SKM-1 (cell line): ENCODE results near the gene FOXI1.
"Not testable (repeated sequence)": the region's sequence is repeated elsewhere in the genome, so short reads cannot be mapped to it uniquely, and the experiment has no call there.

Experiments
- DNase-seq: peaks from one replicate; lab custom pipeline; 2025; ENCODE audit not compliant: unreplicated experiment; lab: John Stamatoyannopoulos, UW

FOXI1 gene

GRCh38 chr5:170126061-170126460 is 20.4 kb downstream of the FOXI1 start:
- DNase-seq = no peak

- DNase-seq = no peak
Observed at GRCh38 chr5:170126626-170127025, 20.9 kb downstream of the FOXI1 start.

GRCh38 chr5:170131235-170131634 is 25.5 kb downstream of the FOXI1 start:
- DNase-seq = no peak

- DNase-seq = no peak
Observed at GRCh38 chr5:170132269-170132975, 26.7 kb downstream of the FOXI1 start.

- no peak for DNase-seq
Observed at GRCh38 chr5:170132976-170133448, 27.3 kb downstream of the FOXI1 start.

- no peak for DNase-seq
Observed at GRCh38 chr5:170135796-170136490, 30.2 kb downstream of the FOXI1 start.

- no peak for DNase-seq
Observed at GRCh38 chr5:170136506-170136905, 30.8 kb downstream of the FOXI1 start.

- no peak for DNase-seq
Observed at GRCh38 chr5:170137694-170138214, 32.1 kb downstream of the FOXI1 start.

- DNase-seq = no peak
Observed at GRCh38 chr5:170138273-170138672, 32.6 kb downstream of the FOXI1 start.

GRCh38 chr5:170139786-170140335 is 34.2 kb downstream of the FOXI1 start:
- no peak for DNase-seq

- DNase-seq = not testable (repeated sequence)
Observed at GRCh38 chr5:170141196-170141595, 35.5 kb downstream of the FOXI1 start.

GRCh38 chr5:170141636-170142035 is 35.9 kb downstream of the FOXI1 start:
- DNase-seq = no peak

GRCh38 chr5:170142196-170142595 is 36.5 kb downstream of the FOXI1 start:
- no peak for DNase-seq

GRCh38 chr5:170143091-170143490 is 37.4 kb downstream of the FOXI1 start:
- DNase-seq = no peak

GRCh38 chr5:170143710-170144109 is 38.0 kb downstream of the FOXI1 start:
- no peak for DNase-seq

- no peak for DNase-seq
Observed at GRCh38 chr5:170144286-170145023, 38.8 kb downstream of the FOXI1 start.

- DNase-seq = peak; percentile 21
Observed at GRCh38 chr5:170145462-170145861, 39.8 kb downstream of the FOXI1 start.

GRCh38 chr5:170147051-170147752 is 41.5 kb downstream of the FOXI1 start:
- no peak for DNase-seq

GRCh38 chr5:170147753-170148264 is 42.1 kb downstream of the FOXI1 start:
- DNase-seq = no peak

- no peak for DNase-seq
Observed at GRCh38 chr5:170148430-170149205, 42.9 kb downstream of the FOXI1 start.
